Measurements from ENCODE around the gene EDRF1.

DNA sequence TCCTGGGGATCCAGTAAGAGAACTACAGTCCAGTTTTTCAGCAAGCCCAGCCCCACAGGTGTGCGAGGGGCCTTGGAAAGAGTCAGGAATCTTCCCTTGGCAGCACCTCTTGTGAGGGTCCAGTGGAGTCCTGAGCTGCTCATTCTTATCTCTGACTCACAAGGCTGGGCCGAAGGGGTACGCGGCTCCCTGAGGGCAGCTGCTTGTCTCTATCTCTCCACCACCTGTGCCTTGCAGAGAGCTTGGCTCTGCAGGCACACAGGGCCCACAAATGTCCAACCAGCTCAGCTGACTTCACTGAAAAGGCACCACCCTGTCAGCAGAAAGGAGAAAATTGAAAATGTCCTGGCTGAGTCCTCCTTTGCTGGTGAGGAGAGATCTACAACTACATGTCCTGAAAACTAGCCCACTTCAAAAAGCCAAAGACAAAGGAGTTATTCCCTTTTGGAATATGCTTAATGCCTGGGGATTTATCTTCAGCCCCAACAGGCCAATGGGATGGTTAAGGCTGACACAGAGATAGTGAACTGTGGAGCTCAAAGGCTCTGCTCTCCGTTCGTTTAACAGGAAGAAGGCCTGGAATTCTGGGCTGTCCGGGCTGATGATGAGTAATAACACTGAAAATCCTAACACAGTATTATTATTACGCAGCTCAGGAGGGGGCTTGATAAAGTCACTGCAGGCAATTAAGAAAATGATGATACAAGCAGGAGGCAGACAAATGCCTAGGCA is 80.1 kb downstream of the EDRF1 start:
- TF ChIP-seq, protein P1, sequence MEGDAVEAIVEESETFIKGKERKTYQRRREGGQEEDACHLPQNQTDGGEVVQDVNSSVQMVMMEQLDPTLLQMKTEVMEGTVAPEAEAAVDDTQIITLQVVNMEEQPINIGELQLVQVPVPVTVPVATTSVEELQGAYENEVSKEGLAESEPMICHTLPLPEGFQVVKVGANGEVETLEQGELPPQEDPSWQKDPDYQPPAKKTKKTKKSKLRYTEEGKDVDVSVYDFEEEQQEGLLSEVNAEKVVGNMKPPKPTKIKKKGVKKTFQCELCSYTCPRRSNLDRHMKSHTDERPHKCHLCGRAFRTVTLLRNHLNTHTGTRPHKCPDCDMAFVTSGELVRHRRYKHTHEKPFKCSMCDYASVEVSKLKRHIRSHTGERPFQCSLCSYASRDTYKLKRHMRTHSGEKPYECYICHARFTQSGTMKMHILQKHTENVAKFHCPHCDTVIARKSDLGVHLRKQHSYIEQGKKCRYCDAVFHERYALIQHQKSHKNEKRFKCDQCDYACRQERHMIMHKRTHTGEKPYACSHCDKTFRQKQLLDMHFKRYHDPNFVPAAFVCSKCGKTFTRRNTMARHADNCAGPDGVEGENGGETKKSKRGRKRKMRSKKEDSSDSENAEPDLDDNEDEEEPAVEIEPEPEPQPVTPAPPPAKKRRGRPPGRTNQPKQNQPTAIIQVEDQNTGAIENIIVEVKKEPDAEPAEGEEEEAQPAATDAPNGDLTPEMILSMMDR (optimal IDR thresholded peaks at IDR 0.05 in 1 of 3, IDR thresholded peaks at IDR 0.05 in 1 of 3, conservative IDR thresholded peaks at IDR 0.05 in 1 of 3; ENCODE audit: extremely low read depth in 1 of 3, insufficient read depth in 2 of 3, low read length in 3 of 3), result no peak
- TF ChIP-seq EZH2 (IDR thresholded peaks at IDR 0.05; ENCODE audit: low read length), result no peak

Data from keratinocyte (primary cell).